HG03097 (cell line): ENCODE measurements around the gene KBTBD2.
"Not testable (repeated sequence)": the region's sequence is repeated elsewhere in the genome, so short reads cannot be mapped to it uniquely, and the experiment has no call there.

Source experiments
- ATAC-seq: cut with Tn5 transposase; IDR thresholded peaks from one replicate; pipeline ENCODE4 v1.9.1; 2021; ENCODE audit not compliant: unreplicated experiment, low FRiP score

The KBTBD2 gene

DNA sequence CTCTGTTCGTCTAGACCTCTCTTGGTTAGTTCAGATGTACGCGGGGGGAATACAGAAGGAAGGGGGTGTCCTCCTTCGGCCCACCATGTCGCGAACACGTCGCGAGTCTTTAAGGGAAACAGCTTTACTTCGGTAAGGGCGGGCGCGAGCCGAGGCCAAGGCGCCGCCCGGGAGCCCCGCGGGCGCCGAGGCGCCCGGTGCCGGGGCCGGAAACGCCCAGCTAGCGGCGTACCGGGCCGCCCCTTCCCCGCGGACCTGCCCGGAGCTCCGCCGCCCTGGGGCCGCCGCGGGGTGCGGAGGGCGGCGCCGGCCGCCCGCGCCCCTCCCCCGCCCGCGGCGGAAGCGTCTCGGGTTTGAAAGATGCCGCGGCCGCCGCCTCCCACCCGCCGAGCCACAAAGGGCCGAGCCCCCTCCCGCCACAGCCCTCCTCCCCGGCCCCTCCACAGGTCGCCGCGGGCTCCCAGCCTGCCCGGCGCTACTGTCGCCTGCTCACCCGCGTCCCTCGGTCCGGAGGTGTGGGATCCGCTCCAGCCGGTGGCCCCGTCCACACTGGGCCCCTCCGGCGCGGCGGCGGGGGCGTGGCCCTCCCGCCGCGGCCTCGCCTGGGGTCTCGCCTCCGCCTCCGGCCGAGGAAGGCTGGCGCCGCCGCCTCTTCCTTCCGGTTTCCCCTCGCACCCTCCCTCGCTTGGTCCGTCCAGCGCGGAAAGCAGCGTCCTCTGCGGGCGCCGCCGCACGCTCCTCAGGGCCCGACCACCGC is at the start of gene KBTBD2:
TSS of gene KBTBD2 (minus strand) at position 718 of the 757 bp plus-strand sequence. CDS start 12,156 bp downstream, outside the sequence.
- ATAC-seq: peak; percentile 60

DNA sequence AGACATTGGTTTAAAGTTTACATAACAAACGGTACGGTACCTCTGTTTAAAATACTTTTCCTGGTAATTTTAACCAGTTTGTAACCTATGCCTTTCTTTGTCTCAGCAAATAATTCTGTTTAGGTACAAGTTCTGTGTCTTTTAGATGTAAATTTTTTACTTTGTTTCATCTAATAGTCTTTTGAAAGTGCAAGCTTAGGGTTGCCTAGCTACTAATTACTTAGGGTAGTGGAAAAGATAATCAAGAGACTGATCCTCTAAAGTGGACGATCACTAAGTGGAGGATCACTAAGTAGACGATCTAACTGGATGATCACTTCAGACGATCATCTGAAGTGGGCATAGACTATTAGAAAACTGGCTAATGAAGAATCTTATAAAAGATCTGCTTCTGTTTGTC is 49.6 kb upstream of the KBTBD2 start:
- ATAC-seq: no peak

GRCh38 chr7:32937344-32938174 is 46.0 kb upstream of the KBTBD2 start:
- no peak for ATAC-seq

GRCh38 chr7:32936689-32937088 is 45.1 kb upstream of the KBTBD2 start:
- ATAC-seq: no peak

- no peak for ATAC-seq
Measured at GRCh38 chr7:32935558-32935957, 44.0 kb upstream of the KBTBD2 start.

GRCh38 chr7:32930378-32930777 is 38.8 kb upstream of the KBTBD2 start:
- ATAC-seq: no peak

GRCh38 chr7:32929430-32930143 is 38.0 kb upstream of the KBTBD2 start:
- no peak for ATAC-seq

DNA sequence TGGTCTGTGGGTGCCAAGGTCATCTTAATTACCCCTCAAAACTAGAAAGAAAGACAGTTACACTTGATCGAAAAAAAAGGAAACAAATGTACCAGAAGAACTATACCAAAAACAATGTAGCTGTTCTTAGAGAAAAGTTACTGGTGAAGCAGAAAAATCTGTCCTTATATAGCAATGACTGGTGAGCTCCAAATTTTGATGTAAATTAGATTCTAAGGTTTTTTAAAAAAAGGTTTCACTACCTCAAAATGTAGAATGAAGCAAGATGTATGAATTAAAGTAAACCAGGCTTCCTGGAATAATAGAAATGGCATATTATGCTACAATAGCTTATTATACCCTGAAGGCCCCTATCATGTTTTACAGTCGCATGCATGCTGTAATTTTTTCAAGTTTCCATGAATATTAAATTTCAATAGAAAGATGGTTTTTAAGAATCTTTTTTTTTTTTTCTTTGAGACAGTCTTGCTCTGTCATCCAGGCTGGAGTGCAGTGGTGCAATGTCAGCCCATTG is 37.3 kb upstream of the KBTBD2 start:
- ATAC-seq: no peak

- ATAC-seq: no peak
Measured at GRCh38 chr7:32921896-32922295, 30.3 kb upstream of the KBTBD2 start.

DNA sequence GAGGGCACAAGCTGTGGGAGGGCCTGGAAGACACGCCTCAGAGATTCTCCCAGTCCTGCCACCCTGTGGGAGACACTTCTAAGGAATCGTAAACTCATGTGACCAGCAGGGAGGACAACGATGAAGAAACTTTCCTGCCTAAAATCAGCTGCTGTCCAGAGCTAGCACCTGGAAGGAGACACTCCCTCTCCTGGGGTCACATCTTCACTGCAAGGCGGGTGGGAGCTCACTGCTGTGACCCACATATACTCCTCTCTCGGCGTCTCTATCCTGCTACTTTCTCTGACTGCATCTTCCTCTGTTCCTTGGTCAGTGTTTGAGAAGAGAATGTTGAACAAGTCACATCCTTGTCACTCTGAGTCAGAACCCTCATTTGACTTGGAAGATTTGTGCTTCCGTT is 25.4 kb upstream of the KBTBD2 start:
- not testable (repeated sequence) for ATAC-seq

GRCh38 chr7:32916006-32916405 is 24.4 kb upstream of the KBTBD2 start:
- ATAC-seq: no peak

GRCh38 chr7:32915041-32915536 is 23.5 kb upstream of the KBTBD2 start:
- no peak for ATAC-seq

- ATAC-seq: no peak
Measured at GRCh38 chr7:32914184-32914583, 22.6 kb upstream of the KBTBD2 start.

DNA sequence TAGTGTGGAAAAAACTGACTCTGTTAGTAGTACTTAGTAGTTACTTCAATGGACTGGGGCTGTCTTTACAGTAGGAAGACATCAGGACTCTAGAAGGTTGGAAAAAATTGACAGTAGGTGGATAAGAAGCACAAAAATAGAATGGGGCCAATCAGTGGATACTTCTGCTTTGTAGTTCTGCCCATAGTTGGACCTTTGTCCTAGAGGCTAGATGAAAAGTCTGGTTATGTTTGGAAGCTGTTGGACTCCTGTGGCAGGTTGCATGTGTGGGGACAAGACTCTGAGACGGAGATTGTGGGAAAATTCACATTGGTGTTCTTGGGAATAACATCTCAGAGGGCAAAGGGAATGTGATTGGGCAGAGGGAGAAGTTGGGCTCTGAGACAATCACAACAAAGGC is 18.6 kb upstream of the KBTBD2 start:
- ATAC-seq: no peak

DNA sequence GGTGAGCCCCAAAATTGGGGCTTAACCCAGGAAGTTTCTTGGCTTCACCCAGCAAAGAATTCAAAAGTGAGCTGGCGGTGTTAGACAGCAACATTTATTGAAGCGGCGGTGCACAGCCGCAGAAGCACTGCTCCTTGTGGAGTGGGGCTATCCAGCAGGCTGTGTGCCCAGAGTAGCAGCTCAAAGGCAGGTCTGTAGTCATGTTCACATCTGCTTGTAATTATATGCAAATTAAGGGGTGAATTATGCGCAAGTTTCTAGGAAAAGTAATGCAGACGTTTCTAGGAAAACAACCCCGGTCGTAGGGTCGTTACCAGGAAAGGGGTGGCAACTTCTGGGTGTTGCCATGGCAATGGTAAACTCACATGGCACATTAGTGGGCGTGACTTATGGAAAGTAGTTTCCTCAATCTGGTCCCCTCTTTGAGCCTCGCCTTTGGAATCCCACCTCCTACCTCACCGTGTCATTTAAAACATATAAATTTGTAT is 13.7 kb upstream of the KBTBD2 start:
- ATAC-seq: no peak

- no peak for ATAC-seq
Measured at GRCh38 chr7:32901629-32902028, 10.1 kb upstream of the KBTBD2 start.

DNA sequence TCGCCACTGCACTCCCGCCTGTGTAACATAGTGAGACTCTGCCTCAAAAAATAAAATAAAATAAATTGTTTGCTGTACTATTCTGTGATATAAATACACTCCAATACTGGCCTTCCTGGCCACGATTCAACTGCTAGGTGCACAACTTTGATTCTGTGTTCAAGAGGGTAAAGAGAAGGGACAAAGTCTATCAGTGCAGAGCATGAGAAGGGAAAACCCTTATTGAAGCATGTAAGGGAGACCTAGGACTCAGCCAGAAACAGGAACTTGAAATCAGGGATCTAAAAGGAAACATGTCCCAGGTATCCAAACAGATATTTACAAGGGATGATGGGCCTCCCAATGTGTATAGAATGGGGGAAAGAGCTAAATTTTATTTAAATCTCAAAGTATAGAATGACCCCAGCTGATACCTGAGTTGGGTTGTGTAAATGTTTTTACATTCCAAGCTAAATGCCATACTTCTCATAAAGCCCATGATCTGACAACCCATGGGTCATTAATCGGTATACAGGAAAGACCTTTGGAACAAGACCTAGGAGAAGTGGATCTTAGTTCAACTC is 9.0 kb upstream of the KBTBD2 start:
- no peak for ATAC-seq

- ATAC-seq: not testable (repeated sequence)
Measured at GRCh38 chr7:32897376-32897775, 5.8 kb upstream of the KBTBD2 start.

- no peak for ATAC-seq
Measured at GRCh38 chr7:32896564-32897347, 5.2 kb upstream of the KBTBD2 start.

GRCh38 chr7:32894171-32894570 is 2.6 kb upstream of the KBTBD2 start:
- ATAC-seq: no peak
